Lung (tissue), 12 donors: Measurements from ENCODE around the gene LACC1. TPM values are rescaled to one million over a fixed set of nuclear protein-coding genes. Genes with fewer than 3 reads are reported as not detected.

Experiments used
- ATAC-seq: fragments of 200-7000 bp; cut with Tn5 transposase; one replicate; pipeline ENCODE4 v1.9.1; 2020; ENCODE audit warnings: moderate number of reproducible peaks; ENCODE audit not compliant: insufficient read depth, low FRiP score
- DNase-seq, 3 donors: peaks; one replicate each; pipeline ENCODE4 v3.0.0-alpha.2; 2013 to 2017
- H3K27ac ChIP-seq, 2 donors: one replicate each; pipeline ENCODE4 v1.5.1; 2013; ENCODE audit warnings: mild to moderate bottlenecking in 2 of 2, moderate library complexity in 2 of 2, control low read depth in 1 of 2, inconsistent platforms in 1 of 2, low read depth in 1 of 2, low read length in 1 of 2
- H3K27me3 ChIP-seq, 3 donors: one replicate each; pipeline ENCODE4 v1.5.1; 2013; ENCODE audit warnings: low read length in 2 of 3; ENCODE audit not compliant: control insufficient read depth in 3 of 3, insufficient read depth in 3 of 3
- H3K36me3 ChIP-seq, 4 donors: one replicate each; pipeline ENCODE4 v1.5.1; 2013; ENCODE audit warnings: low read length in 4 of 4, mild to moderate bottlenecking in 1 of 4, moderate library complexity in 1 of 4; ENCODE audit not compliant: control insufficient read depth in 4 of 4, insufficient read depth in 4 of 4
- H3K4me1 ChIP-seq, 5 donors: one replicate each; pipeline ENCODE4 v1.5.1; 2013; ENCODE audit warnings: low read length in 5 of 5, mild to moderate bottlenecking in 2 of 5, moderate library complexity in 1 of 5; ENCODE audit not compliant: control insufficient read depth in 5 of 5, insufficient read depth in 5 of 5
- H3K4me3 ChIP-seq: one replicate; pipeline ENCODE4 v1.5.1; 2013; ENCODE audit warnings: mild to moderate bottlenecking, control low read depth, moderate library complexity
- H3K9ac ChIP-seq, 2 donors: one replicate each; pipeline ENCODE4 v1.5.1; 2013; ENCODE audit warnings: low read length in 2 of 2, control low read depth in 1 of 2; ENCODE audit not compliant: insufficient read depth in 1 of 2
- H3K9me3 ChIP-seq, 4 donors: one replicate each; pipeline ENCODE4 v1.5.1; 2013; ENCODE audit warnings: low read length in 3 of 4, mild to moderate bottlenecking in 1 of 4, moderate library complexity in 1 of 4; ENCODE audit not compliant: control insufficient read depth in 4 of 4, insufficient read depth in 3 of 4
- WGBS, 2 donors: extraction: QIAGEN DNeasy Blood & Tissue Kit; methylation state at CpG; one replicate each; pipeline ENCODE4 v1.1.7; 2013; 5-methylcytosine and 5-hydroxymethylcytosine counted together
- polyA plus RNA-seq, 2 donors: library from polyadenylated mRNA; stranded (reverse); fragments of 200-250 nt; gene quantifications; one replicate each; pipeline ENCODE4 v1.2.1, GENCODE V29; 2013
- total RNA-seq, 2 donors: library from RNA; depleted of rRNA in 1 of 2; stranded (reverse); fragments of >200 nt in 1 of 2; gene quantifications; one replicate each; pipeline ENCODE4 v1.2.1, GENCODE V29; 2014 to 2021
- TF ChIP-seq, protein P1 (sequence below): IDR thresholded peaks from 2 replicates; pipeline ENCODE4 v1.5.1; 2012; ENCODE audit warnings: mild to moderate bottlenecking; ENCODE audit errors: control extremely low read depth, extremely low read depth
- donor health status: control.
- donor health status: control.
- donor health status: Bipolar disorder and iron deficiency.
- donor health status: healthy.
- donor health status: DM: yes; HTN: yes; CAD: no.

LACC1 gene
- total and polyA plus RNA-seq, 4 donors = 4.9 to 11.0 (median 7.2) TPM

- Histone ChIP-seq H3K4me3 (no peak overlapping the region), H3K36me3 (no peaks in the 10 kb centered on the region), H3K27me3 (no peaks in the 10 kb centered on the region), H3K9me3 (peaks cover 0 to 3% (median 0%) of the 10 kb centered on the region in 4 donors), H3K9ac (no peak overlapping the region), H3K4me1 (peaks cover 0 to 5% (median 1%) of the 10 kb centered on the region in 5 donors), H3K27ac (no peak overlapping the region)
- 75 to 80% methylated on average over 1 of the region's 1 CpG for WGBS, 2 donors
- ATAC-seq = no peak
- TF ChIP-seq, protein P1, sequence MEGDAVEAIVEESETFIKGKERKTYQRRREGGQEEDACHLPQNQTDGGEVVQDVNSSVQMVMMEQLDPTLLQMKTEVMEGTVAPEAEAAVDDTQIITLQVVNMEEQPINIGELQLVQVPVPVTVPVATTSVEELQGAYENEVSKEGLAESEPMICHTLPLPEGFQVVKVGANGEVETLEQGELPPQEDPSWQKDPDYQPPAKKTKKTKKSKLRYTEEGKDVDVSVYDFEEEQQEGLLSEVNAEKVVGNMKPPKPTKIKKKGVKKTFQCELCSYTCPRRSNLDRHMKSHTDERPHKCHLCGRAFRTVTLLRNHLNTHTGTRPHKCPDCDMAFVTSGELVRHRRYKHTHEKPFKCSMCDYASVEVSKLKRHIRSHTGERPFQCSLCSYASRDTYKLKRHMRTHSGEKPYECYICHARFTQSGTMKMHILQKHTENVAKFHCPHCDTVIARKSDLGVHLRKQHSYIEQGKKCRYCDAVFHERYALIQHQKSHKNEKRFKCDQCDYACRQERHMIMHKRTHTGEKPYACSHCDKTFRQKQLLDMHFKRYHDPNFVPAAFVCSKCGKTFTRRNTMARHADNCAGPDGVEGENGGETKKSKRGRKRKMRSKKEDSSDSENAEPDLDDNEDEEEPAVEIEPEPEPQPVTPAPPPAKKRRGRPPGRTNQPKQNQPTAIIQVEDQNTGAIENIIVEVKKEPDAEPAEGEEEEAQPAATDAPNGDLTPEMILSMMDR = no peak
- DNase-seq = no peak
These were observed 56.2 kb downstream of the LACC1 start for GRCh38 chr13:43935878-43936277.

DNA sequence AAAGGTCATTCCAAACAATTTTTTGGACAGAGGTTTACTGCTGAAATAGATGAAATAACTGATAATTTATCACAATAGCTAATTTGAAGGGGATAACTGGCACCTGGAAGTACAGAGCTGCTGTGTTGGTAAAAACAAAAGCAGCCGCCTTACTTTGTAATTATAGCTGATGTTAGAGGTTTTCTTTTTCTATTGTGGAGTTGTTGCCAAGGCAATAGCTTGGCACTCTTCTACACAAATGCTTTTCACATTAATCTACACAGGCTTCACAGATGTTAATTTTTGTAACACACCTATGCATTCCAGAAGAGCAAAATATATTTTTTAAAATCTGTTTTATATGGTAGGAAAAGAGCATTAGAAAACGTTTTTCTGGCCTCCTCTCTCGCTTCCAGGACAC is 56.9 kb downstream of the LACC1 start:
- Histone ChIP-seq H3K9me3 (no peaks in the 10 kb centered on the region), H3K4me3 (no peak overlapping the region), H3K27ac (no peak overlapping the region), H3K9ac (no peak overlapping the region), H3K27me3 (no peaks in the 10 kb centered on the region), H3K36me3 (no peaks in the 10 kb centered on the region), H3K4me1 (peaks cover 0 to 5% (median 1%) of the 10 kb centered on the region in 5 donors)
- WGBS, 2 donors = 73 to 81% methylated on average over 3 of the region's 3 CpGs
- ATAC-seq = no peak
- peak in 2 of 3 donors; percentile 28 to 34 for DNase-seq
- TF ChIP-seq, protein P1 = no peak

- peaks cover 0 to 5% (median 1%) of the 10 kb centered on the region in 5 donors for H3K4me1 ChIP-seq
- TF ChIP-seq, protein P1 = no peak
- no peaks in the 10 kb centered on the region for H3K27me3 ChIP-seq
- H3K4me3 ChIP-seq = no peak overlapping the region
- no peak overlapping the region for H3K27ac ChIP-seq
- H3K36me3 ChIP-seq = no peaks in the 10 kb centered on the region
- DNase-seq (no peak), ATAC-seq (no peak)
- no peak overlapping the region for H3K9ac ChIP-seq
- no peaks in the 10 kb centered on the region for H3K9me3 ChIP-seq
- WGBS, 2 donors = 79 to 90% methylated on average over 1 of the region's 1 CpG
These were observed 58.1 kb downstream of the LACC1 start for GRCh38 chr13:43937839-43938238.

- no peak for ATAC-seq
- no peaks in the 10 kb centered on the region for H3K36me3 ChIP-seq
- no peak for DNase-seq
- no peaks in the 10 kb centered on the region for H3K9me3 ChIP-seq
- 86 to 93% methylated on average over 1 of the region's 1 CpG for WGBS, 2 donors
- no peak overlapping the region for H3K27ac ChIP-seq
- TF ChIP-seq, protein P1 = no peak
- H3K9ac ChIP-seq = no peak overlapping the region
- H3K27me3 ChIP-seq = no peaks in the 10 kb centered on the region
- H3K4me1 ChIP-seq = peaks cover 0 to 5% (median 1%) of the 10 kb centered on the region in 5 donors
- no peak overlapping the region for H3K4me3 ChIP-seq
These were observed 58.7 kb downstream of the LACC1 start for GRCh38 chr13:43938449-43938848.
